Measurements from ENCODE around the gene RGL4. TPM values are rescaled to one million over a fixed set of nuclear protein-coding genes. Genes with fewer than 3 reads are reported as not detected.

RGL4 gene
- total and polyA plus RNA-seq, 2 experiments from 2014 or later: 0.16 TPM; not detected in 1

DNA sequence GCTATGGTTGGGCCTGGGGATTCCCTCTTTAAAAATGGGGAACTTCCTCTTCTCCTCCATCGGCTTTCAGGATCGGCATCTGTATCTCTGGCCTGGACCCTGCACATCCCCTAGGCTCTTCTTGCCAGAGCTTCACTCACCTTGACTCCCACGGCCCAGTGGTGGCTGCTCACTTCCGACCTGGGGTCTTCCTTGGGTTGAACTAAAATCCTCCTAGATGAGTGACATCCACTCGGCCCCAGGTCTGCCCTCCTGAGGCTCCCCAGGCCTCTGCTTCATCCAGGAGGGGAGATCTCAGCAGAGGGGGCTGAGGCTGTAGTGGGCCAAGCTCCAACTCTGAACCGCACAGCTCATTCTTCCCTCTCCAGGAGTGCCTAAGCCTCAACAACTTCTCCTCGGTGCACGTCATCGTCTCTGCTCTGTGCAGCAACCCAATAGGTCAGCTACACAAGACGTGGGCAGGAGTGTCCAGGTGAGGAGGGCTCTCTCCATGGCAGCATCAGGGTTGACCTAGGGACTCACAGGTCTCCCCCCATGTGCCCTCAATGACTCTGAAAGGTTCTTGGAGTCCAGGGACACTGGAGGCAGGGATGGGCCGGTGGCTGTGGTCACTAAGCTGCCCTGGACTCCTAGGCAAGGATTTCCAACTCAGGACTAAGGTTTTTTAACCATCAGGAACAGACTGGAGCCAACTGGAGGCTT lies 3.3 kb downstream of the RGL4 start:
- Histone ChIP-seq H3K27me3 (ENCODE audit: insufficient read depth) (no peaks in the 10 kb centered on the region), H4K20me1 (replicated peaks; ENCODE audit: insufficient read depth) (no peaks in the 10 kb centered on the region; the same call in 1 of the 2 replicates), H2AFZ (no peak overlapping the region), H3K4me1 (ENCODE audit: insufficient read depth) (no peaks in the 10 kb centered on the region), H3K36me3 (ENCODE audit: insufficient read depth) (peaks cover 11% of the 10 kb centered on the region; the same call in 1 of the 2 replicates), H3K4me2 (no peak overlapping the region), H3K27ac (ENCODE audit: low read depth) (no peak overlapping the region), H3K4me3 (no peak overlapping the region), H3F3A (replicated peaks; ENCODE audit: low read depth) (no peaks in the 10 kb centered on the region), H3K9me2 (ENCODE audit: insufficient read depth) (no peaks in the 10 kb centered on the region), H3K79me2 (replicated peaks; ENCODE audit: insufficient read depth) (no peaks in the 10 kb centered on the region; the same call in 1 of the 2 replicates)
- peaks cover 8% of the 10 kb centered on the region for H3K27me3 Mint-ChIP-seq (ENCODE audit: insufficient read depth, low read depth, poor library complexity)
- H3K9me3 Mint-ChIP-seq: no peaks in the 10 kb centered on the region
- DNase-seq (ENCODE audit: low spot score) (no peak), ATAC-seq (no peak)
- H3K4me1 Mint-ChIP-seq: no peaks in the 10 kb centered on the region
- no peak overlapping the region for H3K27ac Mint-ChIP-seq
- TF ChIP-seq, protein P1, sequence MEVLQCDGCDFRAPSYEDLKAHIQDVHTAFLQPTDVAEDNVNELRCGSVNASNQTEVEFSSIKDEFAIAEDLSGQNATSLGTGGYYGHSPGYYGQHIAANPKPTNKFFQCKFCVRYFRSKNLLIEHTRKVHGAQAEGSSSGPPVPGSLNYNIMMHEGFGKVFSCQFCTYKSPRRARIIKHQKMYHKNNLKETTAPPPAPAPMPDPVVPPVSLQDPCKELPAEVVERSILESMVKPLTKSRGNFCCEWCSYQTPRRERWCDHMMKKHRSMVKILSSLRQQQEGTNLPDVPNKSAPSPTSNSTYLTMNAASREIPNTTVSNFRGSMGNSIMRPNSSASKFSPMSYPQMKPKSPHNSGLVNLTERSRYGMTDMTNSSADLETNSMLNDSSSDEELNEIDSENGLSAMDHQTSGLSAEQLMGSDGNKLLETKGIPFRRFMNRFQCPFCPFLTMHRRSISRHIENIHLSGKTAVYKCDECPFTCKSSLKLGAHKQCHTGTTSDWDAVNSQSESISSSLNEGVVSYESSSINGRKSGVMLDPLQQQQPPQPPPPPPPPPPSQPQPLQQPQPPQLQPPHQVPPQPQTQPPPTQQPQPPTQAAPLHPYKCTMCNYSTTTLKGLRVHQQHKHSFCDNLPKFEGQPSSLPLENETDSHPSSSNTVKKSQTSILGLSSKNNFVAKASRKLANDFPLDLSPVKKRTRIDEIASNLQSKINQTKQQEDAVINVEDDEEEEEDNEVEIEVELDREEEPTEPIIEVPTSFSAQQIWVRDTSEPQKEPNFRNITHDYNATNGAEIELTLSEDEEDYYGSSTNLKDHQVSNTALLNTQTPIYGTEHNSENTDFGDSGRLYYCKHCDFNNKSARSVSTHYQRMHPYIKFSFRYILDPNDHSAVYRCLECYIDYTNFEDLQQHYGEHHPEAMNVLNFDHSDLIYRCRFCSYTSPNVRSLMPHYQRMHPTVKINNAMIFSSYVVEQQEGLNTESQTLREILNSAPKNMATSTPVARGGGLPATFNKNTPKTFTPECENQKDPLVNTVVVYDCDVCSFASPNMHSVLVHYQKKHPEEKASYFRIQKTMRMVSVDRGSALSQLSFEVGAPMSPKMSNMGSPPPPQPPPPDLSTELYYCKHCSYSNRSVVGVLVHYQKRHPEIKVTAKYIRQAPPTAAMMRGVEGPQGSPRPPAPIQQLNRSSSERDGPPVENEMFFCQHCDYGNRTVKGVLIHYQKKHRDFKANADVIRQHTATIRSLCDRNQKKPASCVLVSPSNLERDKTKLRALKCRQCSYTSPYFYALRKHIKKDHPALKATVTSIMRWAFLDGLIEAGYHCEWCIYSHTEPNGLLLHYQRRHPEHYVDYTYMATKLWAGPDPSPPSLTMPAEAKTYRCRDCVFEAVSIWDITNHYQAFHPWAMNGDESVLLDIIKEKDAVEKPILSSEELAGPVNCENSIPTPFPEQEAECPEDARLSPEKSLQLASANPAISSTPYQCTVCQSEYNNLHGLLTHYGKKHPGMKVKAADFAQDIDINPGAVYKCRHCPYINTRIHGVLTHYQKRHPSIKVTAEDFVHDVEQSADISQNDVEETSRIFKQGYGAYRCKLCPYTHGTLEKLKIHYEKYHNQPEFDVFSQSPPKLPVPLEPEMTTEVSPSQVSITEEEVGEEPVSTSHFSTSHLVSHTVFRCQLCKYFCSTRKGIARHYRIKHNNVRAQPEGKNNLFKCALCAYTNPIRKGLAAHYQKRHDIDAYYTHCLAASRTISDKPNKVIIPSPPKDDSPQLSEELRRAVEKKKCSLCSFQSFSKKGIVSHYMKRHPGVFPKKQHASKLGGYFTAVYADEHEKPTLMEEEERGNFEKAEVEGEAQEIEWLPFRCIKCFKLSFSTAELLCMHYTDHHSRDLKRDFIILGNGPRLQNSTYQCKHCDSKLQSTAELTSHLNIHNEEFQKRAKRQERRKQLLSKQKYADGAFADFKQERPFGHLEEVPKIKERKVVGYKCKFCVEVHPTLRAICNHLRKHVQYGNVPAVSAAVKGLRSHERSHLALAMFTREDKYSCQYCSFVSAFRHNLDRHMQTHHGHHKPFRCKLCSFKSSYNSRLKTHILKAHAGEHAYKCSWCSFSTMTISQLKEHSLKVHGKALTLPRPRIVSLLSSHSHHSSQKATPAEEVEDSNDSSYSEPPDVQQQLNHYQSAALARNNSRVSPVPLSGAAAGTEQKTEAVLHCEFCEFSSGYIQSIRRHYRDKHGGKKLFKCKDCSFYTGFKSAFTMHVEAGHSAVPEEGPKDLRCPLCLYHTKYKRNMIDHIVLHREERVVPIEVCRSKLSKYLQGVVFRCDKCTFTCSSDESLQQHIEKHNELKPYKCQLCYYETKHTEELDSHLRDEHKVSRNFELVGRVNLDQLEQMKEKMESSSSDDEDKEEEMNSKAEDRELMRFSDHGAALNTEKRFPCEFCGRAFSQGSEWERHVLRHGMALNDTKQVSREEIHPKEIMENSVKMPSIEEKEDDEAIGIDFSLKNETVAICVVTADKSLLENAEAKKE (CRISPR knock-in tag; IDR thresholded peaks at IDR 0.05): no peak
- TF ChIP-seq, protein P2, sequence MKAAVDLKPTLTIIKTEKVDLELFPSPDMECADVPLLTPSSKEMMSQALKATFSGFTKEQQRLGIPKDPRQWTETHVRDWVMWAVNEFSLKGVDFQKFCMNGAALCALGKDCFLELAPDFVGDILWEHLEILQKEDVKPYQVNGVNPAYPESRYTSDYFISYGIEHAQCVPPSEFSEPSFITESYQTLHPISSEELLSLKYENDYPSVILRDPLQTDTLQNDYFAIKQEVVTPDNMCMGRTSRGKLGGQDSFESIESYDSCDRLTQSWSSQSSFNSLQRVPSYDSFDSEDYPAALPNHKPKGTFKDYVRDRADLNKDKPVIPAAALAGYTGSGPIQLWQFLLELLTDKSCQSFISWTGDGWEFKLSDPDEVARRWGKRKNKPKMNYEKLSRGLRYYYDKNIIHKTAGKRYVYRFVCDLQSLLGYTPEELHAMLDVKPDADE (IDR thresholded peaks at IDR 0.05): no peak
- TF ChIP-seq EZH2phosphoT487 (IDR thresholded peaks at IDR 0.05; ENCODE audit: unreplicated experiment) (no peak), EZH2 (IDR thresholded peaks at IDR 0.05; ENCODE audit: low read depth, unreplicated experiment) (no peak), CREB1 (CRISPR knock-in tag; IDR thresholded peaks at IDR 0.05; ENCODE audit: low read depth) (no peak), ZNF331 (CRISPR knock-in tag; IDR thresholded peaks at IDR 0.05; ENCODE audit: low read depth) (no peak), CTCF (conservative IDR thresholded peaks at IDR 0.05; ENCODE audit: low read depth in 2 of 2) (no peak), JUNB (IDR thresholded peaks at IDR 0.05; ENCODE audit: unreplicated experiment) (no peak), POLR2AphosphoS5 (IDR thresholded peaks at IDR 0.05; ENCODE audit: low read depth) (no peak), NANOG (IDR thresholded peaks at IDR 0.05; ENCODE audit: borderline replicate concordance) (no peak), ZNF114 (CRISPR knock-in tag; IDR thresholded peaks at IDR 0.05) (no peak), STAT1 (IDR thresholded peaks at IDR 0.05; ENCODE audit: unreplicated experiment) (no peak)
- TF ChIP-seq, protein P3, sequence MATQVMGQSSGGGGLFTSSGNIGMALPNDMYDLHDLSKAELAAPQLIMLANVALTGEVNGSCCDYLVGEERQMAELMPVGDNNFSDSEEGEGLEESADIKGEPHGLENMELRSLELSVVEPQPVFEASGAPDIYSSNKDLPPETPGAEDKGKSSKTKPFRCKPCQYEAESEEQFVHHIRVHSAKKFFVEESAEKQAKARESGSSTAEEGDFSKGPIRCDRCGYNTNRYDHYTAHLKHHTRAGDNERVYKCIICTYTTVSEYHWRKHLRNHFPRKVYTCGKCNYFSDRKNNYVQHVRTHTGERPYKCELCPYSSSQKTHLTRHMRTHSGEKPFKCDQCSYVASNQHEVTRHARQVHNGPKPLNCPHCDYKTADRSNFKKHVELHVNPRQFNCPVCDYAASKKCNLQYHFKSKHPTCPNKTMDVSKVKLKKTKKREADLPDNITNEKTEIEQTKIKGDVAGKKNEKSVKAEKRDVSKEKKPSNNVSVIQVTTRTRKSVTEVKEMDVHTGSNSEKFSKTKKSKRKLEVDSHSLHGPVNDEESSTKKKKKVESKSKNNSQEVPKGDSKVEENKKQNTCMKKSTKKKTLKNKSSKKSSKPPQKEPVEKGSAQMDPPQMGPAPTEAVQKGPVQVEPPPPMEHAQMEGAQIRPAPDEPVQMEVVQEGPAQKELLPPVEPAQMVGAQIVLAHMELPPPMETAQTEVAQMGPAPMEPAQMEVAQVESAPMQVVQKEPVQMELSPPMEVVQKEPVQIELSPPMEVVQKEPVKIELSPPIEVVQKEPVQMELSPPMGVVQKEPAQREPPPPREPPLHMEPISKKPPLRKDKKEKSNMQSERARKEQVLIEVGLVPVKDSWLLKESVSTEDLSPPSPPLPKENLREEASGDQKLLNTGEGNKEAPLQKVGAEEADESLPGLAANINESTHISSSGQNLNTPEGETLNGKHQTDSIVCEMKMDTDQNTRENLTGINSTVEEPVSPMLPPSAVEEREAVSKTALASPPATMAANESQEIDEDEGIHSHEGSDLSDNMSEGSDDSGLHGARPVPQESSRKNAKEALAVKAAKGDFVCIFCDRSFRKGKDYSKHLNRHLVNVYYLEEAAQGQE (IDR thresholded peaks at IDR 0.05; ENCODE audit: unreplicated experiment): no peak
- H3K4me3 Mint-ChIP-seq: no peak overlapping the region
- peaks cover 25% of the 10 kb centered on the region for H3K36me3 Mint-ChIP-seq (ENCODE audit: low read depth)

Data from GM23338 (cell line).